Esophagus muscularis mucosa (tissue), 3 donors: ENCODE measurements around the gene RHBDL1.

Experiments used
- CTCF ChIP-seq, 3 experiments: fragments of 200-600 bp in 2 of 3; fragments of 450-650 bp in 1 of 3; sonication (generic) in 2 of 3; IDR thresholded peaks; one replicate each; pipeline ENCODE4 v1.5.1; 2017 to 2019; ENCODE audit warnings: antibody characterized with exemption in 3 of 3, mild to moderate bottlenecking in 2 of 3, moderate library complexity in 1 of 3
- POLR2AphosphoS5 ChIP-seq, 2 donors: sonication (generic); formaldehyde crosslinking; IDR thresholded peaks; one replicate each; pipeline ENCODE4 v1.6.1; 2017; ENCODE audit warnings: antibody characterized with exemption in 2 of 2

- peak in 1 of 3 experiments; percentile 15 for TF ChIP-seq CTCF (IDR thresholded peaks at IDR 0.05)
- peak; percentile 15 to 36 for TF ChIP-seq POLR2AphosphoS5 (IDR thresholded peaks at IDR 0.05)
Observed at GRCh38 chr16:714558-715476, 39.3 kb downstream of the RHBDL1 start, which contains the start of gene METRN.
